Motor neuron (in vitro differentiated cells): ENCODE measurements around the gene NXPH4. TPM values are rescaled to one million over a fixed set of nuclear protein-coding genes. Genes with fewer than 3 reads are reported as not detected.

Experiments used
- total RNA-seq, 8 experiments: library from RNA; unstranded; fragments of 300-600 nt; gene quantifications; 2 replicates each; pipeline versions ENCODE4 v1.2.3 to v1.2.4, GENCODE V29; 2022

NXPH4 gene
- total RNA-seq, 8 experiments from 2014 or later = 0.36 to 16.3 (median 10.7) TPM

Other genes with a start within 250 kb of the NXPH4 start
- 10 to 100 TPM in 3 of 8 experiments, 1 to 10 TPM in 5; 4.4 to 17.8 (median 9.3) TPM for gene ZBTB39, start 210.2 kb upstream of the NXPH4 start, total RNA-seq
- gene TAC3, start 200.3 kb upstream of the NXPH4 start, total RNA-seq = 10 to 100 TPM in 1 of 8 experiments, 1 to 10 TPM in 2, not detected in 5; 2.4 to 11.2 (median 3.6) TPM
- under 1 TPM in 4 of 8 experiments, not detected in 4; 0.31 to 0.67 (median 0.34) TPM for gene MYO1A, start 166.7 kb upstream of the NXPH4 start, total RNA-seq
- gene NEMP1, start 138.0 kb upstream of the NXPH4 start, total RNA-seq = 10 to 100 TPM in 3 of 8 experiments, 1 to 10 TPM in 5; 3.7 to 19.8 (median 6.4) TPM
- 10 to 100 TPM; 13.4 to 41.1 (median 24.0) TPM for gene NAB2, start 127.7 kb upstream of the NXPH4 start, total RNA-seq
- 100 to 1,000 TPM in 2 of 8 experiments, 10 to 100 TPM in 2, 1 to 10 TPM in 4; 1.6 to 126 (median 13.3) TPM for gene STAT6, start 105.4 kb upstream of the NXPH4 start, total RNA-seq
- 100 to 1,000 TPM in 2 of 8 experiments, 10 to 100 TPM in 6; 36.6 to 182 (median 55.3) TPM for gene LRP1, start 88.3 kb upstream of the NXPH4 start, total RNA-seq
- under 1 TPM in 5 of 8 experiments, not detected in 3; 0.57 to 0.81 (median 0.71) TPM for gene LRP1-AS, start 69.2 kb upstream of the NXPH4 start, total RNA-seq
- 100 to 1,000 TPM in 5 of 8 experiments, 10 to 100 TPM in 3; 72.9 to 187 (median 120) TPM for gene SHMT2, start 12.9 kb downstream of the NXPH4 start, total RNA-seq
- gene STAC3, start 34.4 kb downstream of the NXPH4 start, total RNA-seq = 1 to 10 TPM in 6 of 8 experiments, under 1 TPM in 2; 0.87 to 4.8 (median 1.5) TPM
- gene R3HDM2, start 214.2 kb downstream of the NXPH4 start, total RNA-seq = 10 to 100 TPM; 14.7 to 75.2 (median 31.6) TPM
- under 1 TPM; 0.14 to 0.85 (median 0.22) TPM for gene INHBC, start 218.0 kb downstream of the NXPH4 start, total RNA-seq
- 10 to 100 TPM in 2 of 8 experiments, 1 to 10 TPM in 3, under 1 TPM in 3; 0.41 to 19.9 (median 2.6) TPM for gene INHBE, start 238.5 kb downstream of the NXPH4 start, total RNA-seq
- gene GLI1, start 243.0 kb downstream of the NXPH4 start, total RNA-seq = 1 to 10 TPM in 7 of 8 experiments, under 1 TPM in 1; 0.66 to 8.3 (median 3.2) TPM